ENCODE results near the gene HIVEP3. TPM values are rescaled to one million over a fixed set of nuclear protein-coding genes. Genes with fewer than 3 reads are reported as not detected.

HIVEP3 gene
- total RNA-seq, 1 experiment from 2014 or later, result not detected

- no peak for DNase-seq (ENCODE audit: low spot score)
- in situ Hi-C loops (cut with HindIII; ENCODE audit: low sequenced_read_pairs), result no loop called here
Observed at GRCh38 chr1:41639332-41639936, 279.3 kb downstream of the HIVEP3 start.

- in situ Hi-C loops (cut with HindIII; ENCODE audit: low sequenced_read_pairs), result no loop called here
- no peak for DNase-seq (ENCODE audit: low spot score)
Observed at GRCh38 chr1:41638086-41639024, 280.4 kb downstream of the HIVEP3 start.

GRCh38 chr1:41637367-41637766 lies 281.4 kb downstream of the HIVEP3 start:
- DNase-seq (ENCODE audit: low spot score), result no peak
- in situ Hi-C loops (cut with HindIII; ENCODE audit: low sequenced_read_pairs), result no loop called here

GRCh38 chr1:41633764-41634163 lies 285.0 kb downstream of the HIVEP3 start:
- in situ Hi-C loops (cut with HindIII; ENCODE audit: low sequenced_read_pairs), result no loop called here
- no peak for DNase-seq (ENCODE audit: low spot score)

GRCh38 chr1:41632781-41633575 lies 285.7 kb downstream of the HIVEP3 start:
- no peak for DNase-seq (ENCODE audit: low spot score)
- in situ Hi-C loops (cut with HindIII; ENCODE audit: low sequenced_read_pairs), result no loop called here

GRCh38 chr1:41631971-41632370 lies 286.8 kb downstream of the HIVEP3 start:
- no peak for DNase-seq (ENCODE audit: low spot score)
- in situ Hi-C loops (cut with HindIII; ENCODE audit: low sequenced_read_pairs), result no loop called here

GRCh38 chr1:41631154-41631553 lies 287.6 kb downstream of the HIVEP3 start:
- no peak for DNase-seq (ENCODE audit: low spot score)
- in situ Hi-C loops (cut with HindIII; ENCODE audit: low sequenced_read_pairs), result no loop called here

- in situ Hi-C loops (cut with HindIII; ENCODE audit: low sequenced_read_pairs), result no loop called here
- no peak for DNase-seq (ENCODE audit: low spot score)
Observed at GRCh38 chr1:41629571-41629970, 289.2 kb downstream of the HIVEP3 start.

- no peak for DNase-seq (ENCODE audit: low spot score)
- in situ Hi-C loops (cut with HindIII; ENCODE audit: low sequenced_read_pairs), result no loop called here
Observed at GRCh38 chr1:41629141-41629540, 289.6 kb downstream of the HIVEP3 start.

GRCh38 chr1:41627491-41628280 lies 291.0 kb downstream of the HIVEP3 start:
- in situ Hi-C loops (cut with HindIII; ENCODE audit: low sequenced_read_pairs), result no loop called here
- no peak for DNase-seq (ENCODE audit: low spot score)

GRCh38 chr1:41626616-41627375 lies 291.9 kb downstream of the HIVEP3 start:
- in situ Hi-C loops (cut with HindIII; ENCODE audit: low sequenced_read_pairs), result no loop called here

GRCh38 chr1:41626146-41626545 lies 292.6 kb downstream of the HIVEP3 start:
- in situ Hi-C loops (cut with HindIII; ENCODE audit: low sequenced_read_pairs), result no loop called here
- no peak for DNase-seq (ENCODE audit: low spot score)

More at GRCh38 chr1:41626616-41627375, 291.9 kb downstream of the HIVEP3 start:
- DNase-seq (ENCODE audit: low spot score), result no peak

GRCh38 chr1:41623736-41624135 lies 295.0 kb downstream of the HIVEP3 start:
- no peak for DNase-seq (ENCODE audit: low spot score)
- in situ Hi-C loops (cut with HindIII; ENCODE audit: low sequenced_read_pairs), result no loop called here

- in situ Hi-C loops (cut with HindIII; ENCODE audit: low sequenced_read_pairs), result no loop called here
- DNase-seq (ENCODE audit: low spot score), result no peak
Observed at GRCh38 chr1:41622859-41623732, 295.6 kb downstream of the HIVEP3 start.

GRCh38 chr1:41622402-41622801 lies 296.3 kb downstream of the HIVEP3 start:
- no peak for DNase-seq (ENCODE audit: low spot score)

GRCh38 chr1:41621791-41622190 lies 296.9 kb downstream of the HIVEP3 start:
- DNase-seq (ENCODE audit: low spot score), result no peak
- in situ Hi-C loops (cut with HindIII; ENCODE audit: low sequenced_read_pairs), result no loop called here

More at GRCh38 chr1:41622402-41622801, 296.3 kb downstream of the HIVEP3 start:
- in situ Hi-C loops (cut with HindIII; ENCODE audit: low sequenced_read_pairs), result no loop called here

- DNase-seq (ENCODE audit: low spot score), result no peak
- in situ Hi-C loops (cut with HindIII; ENCODE audit: low sequenced_read_pairs), result no loop called here
Observed at GRCh38 chr1:41621256-41621655, 297.5 kb downstream of the HIVEP3 start.
